GM15510 (cell line): Measurements from ENCODE around the gene PIP5K1C.

ENCODE experiments used
- POLR2A ChIP-seq: IDR thresholded peaks from 3 replicates; pipeline ENCODE4 v1.6.1; 2011; ENCODE audit warnings: borderline replicate concordance; ENCODE audit not compliant: insufficient read length; ENCODE audit errors: extremely low read depth

PIP5K1C gene

GRCh38 chr19:3668331-3669081 is 31.8 kb downstream of the PIP5K1C start:
- no peak for TF ChIP-seq POLR2A

- no peak for TF ChIP-seq POLR2A
Measured at GRCh38 chr19:3667766-3668165, 32.5 kb downstream of the PIP5K1C start.

GRCh38 chr19:3667037-3667638 is 33.1 kb downstream of the PIP5K1C start:
- no peak for TF ChIP-seq POLR2A

- no peak for TF ChIP-seq POLR2A
Measured at GRCh38 chr19:3665681-3666544, 34.4 kb downstream of the PIP5K1C start.

GRCh38 chr19:3664879-3665642 is 35.2 kb downstream of the PIP5K1C start:
- TF ChIP-seq POLR2A: no peak

GRCh38 chr19:3663838-3664237 is 36.4 kb downstream of the PIP5K1C start:
- no peak for TF ChIP-seq POLR2A

- no peak for TF ChIP-seq POLR2A
Measured at GRCh38 chr19:3661284-3662238, 38.7 kb downstream of the PIP5K1C start.

- no peak for TF ChIP-seq POLR2A
Measured at GRCh38 chr19:3660493-3661219, 39.6 kb downstream of the PIP5K1C start.

GRCh38 chr19:3659746-3660112 is 40.5 kb downstream of the PIP5K1C start:
- TF ChIP-seq POLR2A: no peak

GRCh38 chr19:3658870-3659745 is 41.2 kb downstream of the PIP5K1C start:
- no peak for TF ChIP-seq POLR2A

GRCh38 chr19:3658004-3658869 is 42.0 kb downstream of the PIP5K1C start:
- no peak for TF ChIP-seq POLR2A
